Lung (tissue), 12 donors: Measurements from ENCODE around the gene ADAMTS12. TPM values are rescaled to one million over a fixed set of nuclear protein-coding genes. Genes with fewer than 3 reads are reported as not detected.

Source experiments
- ATAC-seq: fragments of 200-7000 bp; cut with Tn5 transposase; one replicate; pipeline ENCODE4 v1.9.1; 2020; ENCODE audit warnings: moderate number of reproducible peaks; ENCODE audit not compliant: insufficient read depth, low FRiP score
- DNase-seq, 3 donors: peaks; one replicate each; pipeline ENCODE4 v3.0.0-alpha.2; 2013 to 2017
- H3K27ac ChIP-seq, 2 donors: one replicate each; pipeline ENCODE4 v1.5.1; 2013; ENCODE audit warnings: mild to moderate bottlenecking in 2 of 2, moderate library complexity in 2 of 2, control low read depth in 1 of 2, inconsistent platforms in 1 of 2, low read depth in 1 of 2, low read length in 1 of 2
- H3K27me3 ChIP-seq, 3 donors: one replicate each; pipeline ENCODE4 v1.5.1; 2013; ENCODE audit warnings: low read length in 2 of 3; ENCODE audit not compliant: control insufficient read depth in 3 of 3, insufficient read depth in 3 of 3
- H3K36me3 ChIP-seq, 4 donors: one replicate each; pipeline ENCODE4 v1.5.1; 2013; ENCODE audit warnings: low read length in 4 of 4, mild to moderate bottlenecking in 1 of 4, moderate library complexity in 1 of 4; ENCODE audit not compliant: control insufficient read depth in 4 of 4, insufficient read depth in 4 of 4
- H3K4me1 ChIP-seq, 5 donors: one replicate each; pipeline ENCODE4 v1.5.1; 2013; ENCODE audit warnings: low read length in 5 of 5, mild to moderate bottlenecking in 2 of 5, moderate library complexity in 1 of 5; ENCODE audit not compliant: control insufficient read depth in 5 of 5, insufficient read depth in 5 of 5
- H3K4me3 ChIP-seq: one replicate; pipeline ENCODE4 v1.5.1; 2013; ENCODE audit warnings: mild to moderate bottlenecking, control low read depth, moderate library complexity
- H3K9ac ChIP-seq, 2 donors: one replicate each; pipeline ENCODE4 v1.5.1; 2013; ENCODE audit warnings: low read length in 2 of 2, control low read depth in 1 of 2; ENCODE audit not compliant: insufficient read depth in 1 of 2
- H3K9me3 ChIP-seq, 4 donors: one replicate each; pipeline ENCODE4 v1.5.1; 2013; ENCODE audit warnings: low read length in 3 of 4, mild to moderate bottlenecking in 1 of 4, moderate library complexity in 1 of 4; ENCODE audit not compliant: control insufficient read depth in 4 of 4, insufficient read depth in 3 of 4
- WGBS, 2 donors: extraction: QIAGEN DNeasy Blood & Tissue Kit; methylation state at CpG; one replicate each; pipeline ENCODE4 v1.1.7; 2013; 5-methylcytosine and 5-hydroxymethylcytosine counted together
- polyA plus RNA-seq, 2 donors: library from polyadenylated mRNA; stranded (reverse); fragments of 200-250 nt; gene quantifications; one replicate each; pipeline ENCODE4 v1.2.1, GENCODE V29; 2013
- total RNA-seq, 2 donors: library from RNA; depleted of rRNA in 1 of 2; stranded (reverse); fragments of >200 nt in 1 of 2; gene quantifications; one replicate each; pipeline ENCODE4 v1.2.1, GENCODE V29; 2014 to 2021
- TF ChIP-seq, protein P1 (sequence below): IDR thresholded peaks from 2 replicates; pipeline ENCODE4 v1.5.1; 2012; ENCODE audit warnings: mild to moderate bottlenecking; ENCODE audit errors: control extremely low read depth, extremely low read depth
- donor health status: control.
- donor health status: control.
- donor health status: Bipolar disorder and iron deficiency.
- donor health status: healthy.
- donor health status: DM: yes; HTN: yes; CAD: no.

The ADAMTS12 gene
- total and polyA plus RNA-seq, 4 donors: 1.3 to 55.1 (median 4.3) TPM

DNA sequence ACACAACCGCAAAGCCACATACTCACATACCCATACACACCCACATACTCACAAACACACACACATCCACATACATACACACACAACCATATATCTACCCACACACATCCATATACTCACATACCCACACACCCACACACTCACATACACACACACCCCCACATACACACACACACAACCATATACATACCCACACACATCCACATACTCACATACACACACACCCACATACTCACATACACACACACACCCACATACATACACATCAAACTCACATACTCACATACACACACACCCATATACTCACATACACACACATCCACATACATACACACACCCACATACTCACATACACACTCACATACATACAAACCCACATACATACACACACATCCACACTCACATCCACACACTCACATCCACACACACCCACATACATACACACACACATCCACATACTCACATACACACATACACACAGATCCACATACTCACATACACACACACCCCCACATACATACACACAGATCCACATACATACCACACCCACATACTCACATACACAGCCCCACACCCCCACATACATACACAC is 220.0 kb downstream of the ADAMTS12 start:
- WGBS, 2 donors: 98 to 100% methylated on average over 1 of the region's 1 CpG
- Histone ChIP-seq H3K36me3 (peaks cover 0 to 18% (median 5%) of the 10 kb centered on the region in 4 donors), H3K4me3 (no peak overlapping the region), H3K9ac (no peak overlapping the region), H3K27ac (no peak overlapping the region), H3K27me3 (no peaks in the 10 kb centered on the region), H3K4me1 (peaks cover 0 to 5% (median 2%) of the 10 kb centered on the region in 5 donors), H3K9me3 (no peaks in the 10 kb centered on the region)
- DNase-seq: no peak
- ATAC-seq: no peak
- TF ChIP-seq, protein P1, sequence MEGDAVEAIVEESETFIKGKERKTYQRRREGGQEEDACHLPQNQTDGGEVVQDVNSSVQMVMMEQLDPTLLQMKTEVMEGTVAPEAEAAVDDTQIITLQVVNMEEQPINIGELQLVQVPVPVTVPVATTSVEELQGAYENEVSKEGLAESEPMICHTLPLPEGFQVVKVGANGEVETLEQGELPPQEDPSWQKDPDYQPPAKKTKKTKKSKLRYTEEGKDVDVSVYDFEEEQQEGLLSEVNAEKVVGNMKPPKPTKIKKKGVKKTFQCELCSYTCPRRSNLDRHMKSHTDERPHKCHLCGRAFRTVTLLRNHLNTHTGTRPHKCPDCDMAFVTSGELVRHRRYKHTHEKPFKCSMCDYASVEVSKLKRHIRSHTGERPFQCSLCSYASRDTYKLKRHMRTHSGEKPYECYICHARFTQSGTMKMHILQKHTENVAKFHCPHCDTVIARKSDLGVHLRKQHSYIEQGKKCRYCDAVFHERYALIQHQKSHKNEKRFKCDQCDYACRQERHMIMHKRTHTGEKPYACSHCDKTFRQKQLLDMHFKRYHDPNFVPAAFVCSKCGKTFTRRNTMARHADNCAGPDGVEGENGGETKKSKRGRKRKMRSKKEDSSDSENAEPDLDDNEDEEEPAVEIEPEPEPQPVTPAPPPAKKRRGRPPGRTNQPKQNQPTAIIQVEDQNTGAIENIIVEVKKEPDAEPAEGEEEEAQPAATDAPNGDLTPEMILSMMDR: no peak

DNA sequence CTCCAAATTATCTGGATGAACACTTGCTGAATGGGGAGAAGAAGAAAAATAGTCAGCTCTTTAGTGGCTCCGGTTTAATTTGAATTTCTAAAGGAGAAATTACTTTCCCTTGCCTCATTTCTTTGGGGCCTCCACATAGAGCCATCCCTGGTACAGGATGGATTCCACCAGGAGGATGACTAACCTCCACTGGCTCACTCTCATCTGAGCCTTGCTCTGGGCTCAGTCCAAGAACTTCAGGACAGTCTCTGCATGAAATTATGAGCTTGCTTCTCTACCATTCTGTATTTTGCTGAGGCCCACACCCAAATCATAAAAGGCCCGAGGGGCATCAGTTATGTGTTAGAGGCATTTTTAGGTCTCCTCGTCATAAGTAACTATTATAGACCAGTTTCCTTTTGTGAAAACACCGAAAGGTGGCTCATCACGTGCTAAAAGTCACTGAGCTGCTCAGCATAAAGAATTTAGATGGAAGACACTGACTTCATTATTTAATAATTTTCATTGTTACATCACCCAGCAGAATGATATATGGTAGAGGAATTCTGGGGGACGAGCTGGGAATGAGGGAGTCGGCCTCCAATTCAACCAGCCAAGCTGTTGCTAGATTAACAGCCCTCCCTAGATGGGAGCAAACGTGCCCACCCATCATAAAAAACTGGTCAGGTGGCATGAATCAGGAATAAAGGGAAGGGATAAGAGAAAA is 228.9 kb downstream of the ADAMTS12 start:
- WGBS, 2 donors: 86% methylated on average over 8 of the region's 8 CpGs
- Histone ChIP-seq H3K4me1 (peaks cover 0 to 3% (median 0%) of the 10 kb centered on the region in 5 donors), H3K36me3 (peaks cover 0 to 28% (median 9%) of the 10 kb centered on the region in 4 donors), H3K27me3 (no peaks in the 10 kb centered on the region), H3K27ac (no peak overlapping the region), H3K4me3 (no peak overlapping the region), H3K9me3 (no peaks in the 10 kb centered on the region), H3K9ac (no peak overlapping the region)
- TF ChIP-seq, protein P1: no peak
- DNase-seq (no peak), ATAC-seq (no peak)

DNA sequence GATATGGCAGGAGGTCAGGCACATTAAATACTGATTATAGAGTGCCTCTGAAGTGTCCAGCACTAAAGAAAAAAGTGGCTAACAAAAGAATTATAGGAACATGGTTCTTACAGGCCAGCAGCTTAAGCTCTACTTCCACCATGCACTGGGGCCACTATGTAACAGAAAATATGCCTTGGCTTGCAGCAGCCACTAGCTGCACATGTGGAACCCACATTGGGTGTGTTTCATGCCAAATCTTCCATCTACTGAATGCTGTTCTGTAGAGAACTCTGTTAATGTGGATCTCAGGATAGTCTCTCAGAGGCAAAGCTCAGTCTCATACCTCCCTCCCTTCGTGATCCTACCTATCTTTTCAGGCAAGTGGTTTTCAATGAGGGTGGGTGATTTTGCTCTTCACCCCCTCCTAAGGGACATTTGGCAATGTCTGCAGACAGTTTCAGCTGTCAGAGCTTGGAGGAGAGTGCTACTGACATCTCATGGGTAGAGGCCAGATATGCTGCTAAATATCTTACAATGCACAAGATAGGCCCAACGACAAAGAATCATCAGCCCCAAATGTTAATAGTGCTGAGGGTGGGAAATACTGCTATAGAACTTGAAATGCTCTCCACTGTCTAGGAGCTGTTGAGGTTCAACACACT is 232.1 kb downstream of the ADAMTS12 start:
- H3K9ac ChIP-seq: no peak overlapping the region
- peaks cover 0 to 3% (median 0%) of the 10 kb centered on the region in 5 donors for H3K4me1 ChIP-seq
- H3K4me3 ChIP-seq: no peak overlapping the region
- DNase-seq (no peak), ATAC-seq (no peak)
- no peaks in the 10 kb centered on the region for H3K9me3 ChIP-seq
- no peaks in the 10 kb centered on the region for H3K27me3 ChIP-seq
- whole genome bisulfite sequencing, 2 donors: 73 to 82% methylated on average over 2 of the region's 2 CpGs
- H3K27ac ChIP-seq: no peak overlapping the region
- TF ChIP-seq, protein P1: no peak
- H3K36me3 ChIP-seq: peaks cover 0 to 40% (median 10%) of the 10 kb centered on the region in 4 donors
